Breast epithelium (tissue), 4 donors: ENCODE measurements around the gene PTH2. TPM values are rescaled to one million over a fixed set of nuclear protein-coding genes. Genes with fewer than 3 reads are reported as not detected.

Experiments
- DNase-seq, 2 donors: peaks; one replicate each; pipeline ENCODE4 v3.0.0-alpha.2; 2019; ENCODE audit warnings: low spot score in 2 of 2
- H3K27ac ChIP-seq, 2 donors: fragments of 200-600 bp; sonication (generic) in 1 of 2; one replicate each; pipeline ENCODE4 v1.5.1; 2016 to 2019; ENCODE audit warnings: mild to moderate bottlenecking in 1 of 2
- H3K27me3 ChIP-seq, 2 donors: fragments of 200-600 bp; sonication (generic) in 1 of 2; one replicate each; pipeline versions ENCODE4 v1.5.1 to v1.6.0; 2017 to 2019; ENCODE audit warnings: control low read depth in 1 of 2, mild to moderate bottlenecking in 1 of 2
- H3K36me3 ChIP-seq: fragments of 200-600 bp; one replicate; pipeline ENCODE4 v1.5.1; 2019
- H3K4me1 ChIP-seq, 2 donors: fragments of 200-600 bp; sonication (generic); one replicate each; pipeline ENCODE4 v1.5.1; 2016 to 2019; ENCODE audit warnings: control low read depth in 1 of 2
- H3K4me3 ChIP-seq, 3 donors: fragments of 200-600 bp; sonication (generic); 1 replicate in 2 of 3; 2 replicates in 1 of 3; pipeline ENCODE4 v1.5.1; 2016 to 2019; ENCODE audit warnings: mild to moderate bottlenecking in 3 of 3, moderate library complexity in 2 of 3
- H3K9me3 ChIP-seq, 2 donors: fragments of 200-600 bp; sonication (generic) in 1 of 2; one replicate each; pipeline ENCODE4 v1.5.1; 2016 to 2019; ENCODE audit warnings: control low read depth in 1 of 2
- POLR2A ChIP-seq: fragments of 450-650 bp; IDR thresholded peaks from one replicate; pipeline ENCODE4 v1.6.1; 2016; ENCODE audit warnings: antibody characterized with exemption, mild to moderate bottlenecking, moderate library complexity
- POLR2AphosphoS5 ChIP-seq, 3 donors: sonication (generic); formaldehyde crosslinking; IDR thresholded peaks; one replicate each; pipeline ENCODE4 v1.6.1; 2017; ENCODE audit warnings: antibody characterized with exemption in 3 of 3
- intact Hi-C: fragments of 100-400 bp; cut with DNase I; formaldehyde crosslinking; loops from one replicate; pipeline ENCODE4 v1.15.1; 2023; ENCODE audit warnings: low total_unique reads
- total RNA-seq, 3 donors: library from RNA; depleted of rRNA; stranded (reverse); fragments of >200 nt; gene quantifications; one replicate each; pipeline ENCODE4 v1.1.0, GENCODE V29; 2016
- TF ChIP-seq, protein P1 (sequence below), 3 donors: fragments of 450-650 bp; IDR thresholded peaks; one replicate each; pipeline ENCODE4 v1.5.1; 2016 to 2017; ENCODE audit warnings: antibody characterized with exemption in 3 of 3, mild to moderate bottlenecking in 3 of 3, moderate library complexity in 3 of 3

The PTH2 gene
- total RNA-seq, 3 donors from 2014 or later: not detected

DNA sequence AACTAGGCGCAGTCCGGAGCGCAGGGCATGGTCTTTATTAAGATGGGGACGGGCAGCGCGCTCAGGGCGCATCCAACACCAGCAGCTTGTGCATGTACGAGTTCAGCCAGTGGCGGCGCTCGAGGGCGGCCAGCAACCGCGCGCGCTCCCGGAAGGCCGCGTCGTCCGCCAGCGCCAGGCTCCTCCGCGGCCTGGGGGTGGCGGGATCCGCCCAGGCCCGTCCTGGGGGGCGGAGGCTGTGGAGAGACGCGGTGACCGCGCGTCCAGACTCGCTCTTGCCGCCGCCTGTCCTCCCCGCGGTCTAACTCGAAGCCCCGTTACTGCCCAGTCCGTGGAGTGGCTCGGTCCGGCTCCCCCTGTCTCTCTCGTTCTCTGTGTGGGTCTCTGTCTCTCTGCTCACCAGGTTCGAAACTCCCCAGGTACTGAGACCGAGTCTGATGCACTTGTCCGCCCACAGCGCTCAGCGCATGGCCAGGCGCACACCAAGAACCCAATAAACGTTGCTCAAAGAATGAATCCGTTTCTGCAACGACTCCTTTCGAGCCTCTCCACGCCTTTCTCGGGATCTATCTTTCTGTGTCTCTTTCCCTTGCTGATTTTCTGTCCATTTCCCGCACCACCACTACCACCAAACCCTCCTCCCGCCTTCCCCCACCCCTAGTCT, 702 bp downstream of the PTH2 start:
- TF ChIP-seq POLR2AphosphoS5 (IDR thresholded peaks at IDR 0.05): no peak
- TF ChIP-seq, protein P1, sequence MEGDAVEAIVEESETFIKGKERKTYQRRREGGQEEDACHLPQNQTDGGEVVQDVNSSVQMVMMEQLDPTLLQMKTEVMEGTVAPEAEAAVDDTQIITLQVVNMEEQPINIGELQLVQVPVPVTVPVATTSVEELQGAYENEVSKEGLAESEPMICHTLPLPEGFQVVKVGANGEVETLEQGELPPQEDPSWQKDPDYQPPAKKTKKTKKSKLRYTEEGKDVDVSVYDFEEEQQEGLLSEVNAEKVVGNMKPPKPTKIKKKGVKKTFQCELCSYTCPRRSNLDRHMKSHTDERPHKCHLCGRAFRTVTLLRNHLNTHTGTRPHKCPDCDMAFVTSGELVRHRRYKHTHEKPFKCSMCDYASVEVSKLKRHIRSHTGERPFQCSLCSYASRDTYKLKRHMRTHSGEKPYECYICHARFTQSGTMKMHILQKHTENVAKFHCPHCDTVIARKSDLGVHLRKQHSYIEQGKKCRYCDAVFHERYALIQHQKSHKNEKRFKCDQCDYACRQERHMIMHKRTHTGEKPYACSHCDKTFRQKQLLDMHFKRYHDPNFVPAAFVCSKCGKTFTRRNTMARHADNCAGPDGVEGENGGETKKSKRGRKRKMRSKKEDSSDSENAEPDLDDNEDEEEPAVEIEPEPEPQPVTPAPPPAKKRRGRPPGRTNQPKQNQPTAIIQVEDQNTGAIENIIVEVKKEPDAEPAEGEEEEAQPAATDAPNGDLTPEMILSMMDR (IDR thresholded peaks at IDR 0.05): peak in 1 of 3 donors; percentile 12
- intact Hi-C loops: no loop called here
- no peak for DNase-seq
- peaks cover 14 to 80% of the 10 kb centered on the region in 2 donors for H3K27me3 ChIP-seq
- H3K9me3 ChIP-seq: no peaks in the 10 kb centered on the region
- H3K36me3 ChIP-seq: no peaks in the 10 kb centered on the region
- peak overlapping the region in 2 of 3 donors; percentile 25 to 55 for H3K4me3 ChIP-seq
- peaks cover 0 to 8% of the 10 kb centered on the region in 2 donors for H3K4me1 ChIP-seq
- no peak overlapping the region for H3K27ac ChIP-seq

DNA sequence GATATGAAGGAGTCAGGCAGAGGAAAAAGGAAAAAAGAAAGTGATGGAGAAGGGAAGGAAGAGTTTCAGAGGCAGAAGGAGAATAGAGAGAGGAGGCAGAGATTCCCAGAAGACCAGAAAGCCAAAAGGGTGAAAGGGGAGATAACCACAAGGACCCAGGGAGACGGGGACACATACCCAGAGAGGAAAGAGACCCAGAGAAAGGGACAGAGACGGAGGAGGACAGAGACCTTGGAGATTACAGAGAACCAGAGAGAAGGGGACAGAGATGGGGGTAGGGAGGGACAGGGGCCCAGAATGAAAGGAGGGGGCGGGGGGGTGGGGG, 1.4 kb downstream of the PTH2 start:
- TF ChIP-seq, protein P1 (IDR thresholded peaks at IDR 0.05): no peak
- TF ChIP-seq POLR2AphosphoS5 (IDR thresholded peaks at IDR 0.05) (no peak), POLR2A (no peak)
- no peak overlapping the region for H3K4me3 ChIP-seq
- peaks cover 0 to 8% of the 10 kb centered on the region in 2 donors for H3K4me1 ChIP-seq
- DNase-seq: no peak
- H3K9me3 ChIP-seq: no peaks in the 10 kb centered on the region
- no peak overlapping the region for H3K27ac ChIP-seq
- peaks cover 11 to 73% of the 10 kb centered on the region in 2 donors for H3K27me3 ChIP-seq
- intact Hi-C loops: no loop called here
- H3K36me3 ChIP-seq: no peaks in the 10 kb centered on the region

DNA sequence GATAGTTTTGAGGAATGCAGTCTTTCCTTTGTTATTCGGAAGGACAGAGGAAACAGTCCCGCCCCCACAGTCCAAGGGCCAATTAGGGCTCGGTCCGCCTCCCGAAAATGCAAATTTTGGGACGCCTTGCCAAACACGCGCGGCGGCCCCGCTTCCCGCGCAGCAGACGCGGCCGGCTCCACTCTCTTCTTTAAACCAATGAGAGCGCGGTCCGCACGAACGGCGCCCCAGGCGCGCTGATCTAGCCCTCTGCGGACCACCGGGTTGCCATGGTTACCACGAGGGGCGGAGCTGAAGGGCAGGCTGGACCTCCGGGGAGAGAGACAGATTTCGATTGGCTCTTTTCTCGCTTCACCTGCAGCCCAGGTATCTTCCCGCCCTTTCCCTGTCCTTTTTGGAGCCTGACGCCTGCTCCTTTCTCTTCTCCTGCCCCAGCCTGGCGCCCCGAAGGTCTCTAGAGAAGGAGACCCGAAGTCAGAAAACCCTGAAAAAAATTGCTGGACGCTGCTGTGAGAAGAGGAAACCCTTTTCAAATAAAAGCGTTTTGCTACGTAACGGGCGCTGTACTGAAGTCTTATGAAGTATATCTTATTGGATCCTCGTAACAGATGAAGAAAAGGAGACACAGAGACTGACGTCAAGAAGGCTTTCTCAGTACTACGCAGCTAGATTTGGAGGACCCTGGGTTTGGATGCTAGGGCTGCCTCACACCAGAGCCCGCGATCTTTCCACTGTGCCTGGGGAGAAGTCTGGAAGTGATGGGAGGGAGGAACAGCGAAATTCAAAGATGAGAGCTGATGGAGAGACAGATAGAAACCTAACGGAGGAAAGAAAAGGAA, 2.0 kb downstream of the PTH2 start:
- H3K27ac ChIP-seq: no peak overlapping the region
- no peaks in the 10 kb centered on the region for H3K9me3 ChIP-seq
- intact Hi-C loops: no loop called here
- TF ChIP-seq, protein P1 (IDR thresholded peaks at IDR 0.05): no peak
- TF ChIP-seq POLR2AphosphoS5 (IDR thresholded peaks at IDR 0.05) (no peak), POLR2A (no peak)
- peak in 1 of 2 donors; percentile 54 for DNase-seq
- H3K27me3 ChIP-seq: peaks cover 11 to 67% of the 10 kb centered on the region in 2 donors
- H3K36me3 ChIP-seq: no peaks in the 10 kb centered on the region
- H3K4me3 ChIP-seq: peak overlapping the region in 2 of 3 donors; percentile 40 to 65
- peaks cover 0 to 8% of the 10 kb centered on the region in 2 donors for H3K4me1 ChIP-seq

GRCh38 chr19:49420227-49420626, 3.0 kb downstream of the PTH2 start:
- H3K27ac ChIP-seq: no peak overlapping the region
- H3K36me3 ChIP-seq: no peaks in the 10 kb centered on the region
- H3K4me3 ChIP-seq: no peak overlapping the region
- no peak for DNase-seq
- intact Hi-C loops: no loop called here
- peaks cover 0 to 8% of the 10 kb centered on the region in 2 donors for H3K4me1 ChIP-seq
- peaks cover 9 to 56% of the 10 kb centered on the region in 2 donors for H3K27me3 ChIP-seq
- TF ChIP-seq POLR2A: no peak
- TF ChIP-seq, protein P1 (IDR thresholded peaks at IDR 0.05): no peak
- TF ChIP-seq POLR2AphosphoS5 (IDR thresholded peaks at IDR 0.05): no peak
- no peaks in the 10 kb centered on the region for H3K9me3 ChIP-seq

GRCh38 chr19:49419173-49419572, 4.1 kb downstream of the PTH2 start:
- intact Hi-C loops: no loop called here
- DNase-seq: no peak
- H3K36me3 ChIP-seq: no peaks in the 10 kb centered on the region
- no peak overlapping the region for H3K27ac ChIP-seq
- TF ChIP-seq POLR2AphosphoS5 (IDR thresholded peaks at IDR 0.05) (no peak), POLR2A (no peak)
- TF ChIP-seq, protein P1 (IDR thresholded peaks at IDR 0.05): no peak
- H3K4me3 ChIP-seq: no peak overlapping the region
- peaks cover 0 to 8% of the 10 kb centered on the region in 2 donors for H3K4me1 ChIP-seq
- no peaks in the 10 kb centered on the region for H3K9me3 ChIP-seq
- peaks cover 9 to 46% of the 10 kb centered on the region in 2 donors for H3K27me3 ChIP-seq
